SK-N-SH (cell line): Measurements from ENCODE around the gene IL4R.

Experiments used
- CHD2 ChIP-seq: fragments of 150-350 bp; IDR thresholded peaks from 2 replicates; pipeline ENCODE4 v1.6.1; 2018; ENCODE audit warnings: low read length; ENCODE audit not compliant: partially characterized antibody
- CTCF ChIP-seq: fragments of 200-600 bp; sonication (generic); IDR thresholded peaks from 2 replicates; pipeline ENCODE4 v1.6.1; 2017; ENCODE audit warnings: antibody characterized with exemption, mild to moderate bottlenecking, moderate library complexity
- ELF1 ChIP-seq: IDR thresholded peaks from 2 replicates; pipeline ENCODE4 v1.4.0; 2012
- EP300 ChIP-seq, 2 experiments: IDR thresholded peaks; 2 replicates each; pipeline versions ENCODE4 v1.4.0 to v1.6.1; 2012; ENCODE audit warnings: borderline replicate concordance in 1 of 2, low read depth in 1 of 2, low read length in 1 of 2
- EZH2phosphoT487 ChIP-seq: fragments of 200-600 bp; sonication (generic); IDR thresholded peaks from 2 replicates; pipeline ENCODE4 v1.6.1; 2017; ENCODE audit warnings: low read depth, mixed run types, mild to moderate bottlenecking, antibody characterized with exemption, moderate library complexity, borderline replicate concordance
- FOSL2 ChIP-seq: IDR thresholded peaks from 2 replicates; pipeline ENCODE4 v1.4.0; 2012; ENCODE audit warnings: low read depth, mild to moderate bottlenecking, moderate library complexity, borderline replicate concordance
- JUND ChIP-seq: IDR thresholded peaks from 2 replicates; pipeline ENCODE4 v1.4.0; 2012
- RAD21 ChIP-seq: IDR thresholded peaks from 2 replicates; pipeline ENCODE4 v1.6.1; 2012; ENCODE audit warnings: mild to moderate bottlenecking, low read length
- TCF12 ChIP-seq: IDR thresholded peaks from 2 replicates; pipeline ENCODE4 v1.4.0; 2012
- TF ChIP-seq, protein P1 (sequence below): fragments of 150-350 bp; IDR thresholded peaks from 2 replicates; pipeline ENCODE4 v1.6.1; 2017; ENCODE audit warnings: antibody characterized with exemption, low read length, low read depth, borderline replicate concordance

GRCh38 chr16:27287051-27287811 lies 26.5 kb upstream of the IL4R start:
- TF ChIP-seq CTCF (no peak), EZH2phosphoT487 (no peak), ELF1 (no peak), FOSL2 (no peak), RAD21 (no peak), EP300 (IDR thresholded peaks at IDR 0.05; ENCODE audit: borderline replicate concordance in 1 of 2, low read depth in 1 of 2, low read length in 1 of 2) (no peak), TCF12 (no peak), CHD2 (no peak), JUND (no peak)
- TF ChIP-seq, protein P1, sequence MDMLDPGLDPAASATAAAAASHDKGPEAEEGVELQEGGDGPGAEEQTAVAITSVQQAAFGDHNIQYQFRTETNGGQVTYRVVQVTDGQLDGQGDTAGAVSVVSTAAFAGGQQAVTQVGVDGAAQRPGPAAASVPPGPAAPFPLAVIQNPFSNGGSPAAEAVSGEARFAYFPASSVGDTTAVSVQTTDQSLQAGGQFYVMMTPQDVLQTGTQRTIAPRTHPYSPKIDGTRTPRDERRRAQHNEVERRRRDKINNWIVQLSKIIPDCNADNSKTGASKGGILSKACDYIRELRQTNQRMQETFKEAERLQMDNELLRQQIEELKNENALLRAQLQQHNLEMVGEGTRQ, result no peak
